Activated CD8-positive, alpha-beta T cell treated with anti-CD3 and anti-CD28 coated beads for 36 hours (primary cell): ENCODE measurements around the gene SEC61B. TPM values are rescaled to one million over a fixed set of nuclear protein-coding genes. Genes with fewer than 3 reads are reported as not detected.

Source experiments
- ATAC-seq: fragments of 200-7000 bp; cut with Tn5 transposase; one replicate; pipeline ENCODE4 v1.10.0; 2021; ENCODE audit warnings: mild to moderate bottlenecking, moderate library complexity
- CTCF ChIA-PET: fragments of 350-600 bp; sonication (Branson Sonifier 250); formaldehyde crosslinking; loops from one replicate; lab custom pipeline; 2021; ENCODE audit warnings: antibody characterized with exemption; lab: Charles Lee
- POLR2A ChIA-PET: fragments of 350-600 bp; sonication (Branson Sonifier 250); formaldehyde crosslinking; loops from one replicate; lab custom pipeline; 2021; ENCODE audit warnings: antibody characterized with exemption; lab: Charles Lee
- DNase-seq: peaks from one replicate; pipeline ENCODE4 v3.0.0-alpha.2; 2020
- H3K27ac Mint-ChIP-seq: one replicate; pipeline ENCODE4 v1.8.0; 2021; ENCODE audit warnings: mild to moderate bottlenecking, mixed read lengths
- H3K27me3 Mint-ChIP-seq: one replicate; pipeline ENCODE4 v1.8.0; 2021; ENCODE audit warnings: mixed read lengths
- H3K36me3 Mint-ChIP-seq: one replicate; pipeline ENCODE4 v1.8.0; 2021; ENCODE audit warnings: low read depth, mixed read lengths
- H3K4me1 Mint-ChIP-seq: one replicate; pipeline ENCODE4 v1.8.0; 2021; ENCODE audit warnings: low read depth, mixed read lengths
- H3K4me3 Mint-ChIP-seq: one replicate; pipeline ENCODE4 v1.8.0; 2021; ENCODE audit warnings: mild to moderate bottlenecking, moderate library complexity, mixed read lengths
- H3K9me3 Mint-ChIP-seq: one replicate; pipeline ENCODE4 v1.8.0; 2021; ENCODE audit warnings: mixed read lengths
- intact Hi-C: fragments of 100-400 bp; cut with micrococcal nuclease; formaldehyde crosslinking; loops from one replicate; pipeline ENCODE4 v1.10.0; 2022
- total RNA-seq, 2 experiments: library from RNA; stranded (reverse); gene quantifications; one replicate each; pipeline ENCODE4 v1.2.3, GENCODE V29; 2021
- TF ChIP-seq, protein P1 (sequence below): fragments of 200-600 bp; IDR thresholded peaks from one replicate; pipeline ENCODE4 v1.8.0; 2022; ENCODE audit warnings: antibody characterized with exemption, mild to moderate bottlenecking

The SEC61B gene
- total RNA-seq, 2 experiments from 2014 or later = 140 to 149 TPM

- Mint-ChIP-seq H3K36me3 (peaks cover 21% of the 10 kb centered on the region), H3K4me1 (peaks cover 22% of the 10 kb centered on the region)
Measured at GRCh38 chr9:99241106-99241505, 19.0 kb downstream of the SEC61B start.

GRCh38 chr9:99244344-99245260 lies 22.5 kb downstream of the SEC61B start:
- TF ChIP-seq, protein P1, sequence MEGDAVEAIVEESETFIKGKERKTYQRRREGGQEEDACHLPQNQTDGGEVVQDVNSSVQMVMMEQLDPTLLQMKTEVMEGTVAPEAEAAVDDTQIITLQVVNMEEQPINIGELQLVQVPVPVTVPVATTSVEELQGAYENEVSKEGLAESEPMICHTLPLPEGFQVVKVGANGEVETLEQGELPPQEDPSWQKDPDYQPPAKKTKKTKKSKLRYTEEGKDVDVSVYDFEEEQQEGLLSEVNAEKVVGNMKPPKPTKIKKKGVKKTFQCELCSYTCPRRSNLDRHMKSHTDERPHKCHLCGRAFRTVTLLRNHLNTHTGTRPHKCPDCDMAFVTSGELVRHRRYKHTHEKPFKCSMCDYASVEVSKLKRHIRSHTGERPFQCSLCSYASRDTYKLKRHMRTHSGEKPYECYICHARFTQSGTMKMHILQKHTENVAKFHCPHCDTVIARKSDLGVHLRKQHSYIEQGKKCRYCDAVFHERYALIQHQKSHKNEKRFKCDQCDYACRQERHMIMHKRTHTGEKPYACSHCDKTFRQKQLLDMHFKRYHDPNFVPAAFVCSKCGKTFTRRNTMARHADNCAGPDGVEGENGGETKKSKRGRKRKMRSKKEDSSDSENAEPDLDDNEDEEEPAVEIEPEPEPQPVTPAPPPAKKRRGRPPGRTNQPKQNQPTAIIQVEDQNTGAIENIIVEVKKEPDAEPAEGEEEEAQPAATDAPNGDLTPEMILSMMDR = no peak
- ATAC-seq (peak; percentile 42), DNase-seq (no peak)
- H3K27ac Mint-ChIP-seq = peak overlapping the region; percentile 40
- peaks cover 2% of the 10 kb centered on the region for H3K9me3 Mint-ChIP-seq
- H3K27me3 Mint-ChIP-seq = no peaks in the 10 kb centered on the region
- ChIA-PET POLR2A (interaction anchor here (1.0 to 1.3 kb wide), 2 partner anchors 12 to 13 kb away, joined by 3 read pairs; no protein-coding TSS in a partner anchor), CTCF (interaction anchor here (0.6 to 2.1 kb wide), 4 partner anchors 10 to 403 kb away, joined by 3 to 7 read pairs (median 4); no protein-coding TSS in a partner anchor)
- no peak overlapping the region for H3K4me3 Mint-ChIP-seq
- peaks cover 16% of the 10 kb centered on the region for H3K4me1 Mint-ChIP-seq
- peaks cover 8% of the 10 kb centered on the region for H3K36me3 Mint-ChIP-seq
- intact Hi-C loops = no loop called here

More at GRCh38 chr9:99241106-99241505, 19.0 kb downstream of the SEC61B start:
- Mint-ChIP-seq H3K4me3 (no peak overlapping the region), H3K27ac (no peak overlapping the region), H3K27me3 (no peaks in the 10 kb centered on the region), H3K9me3 (no peaks in the 10 kb centered on the region)
- POLR2A ChIA-PET = no interaction called here
- no peak for ATAC-seq
- CTCF ChIA-PET = interaction anchor here (4.0 kb wide), 1 partner anchor 10 kb away, joined by 27 read pairs; no protein-coding TSS in a partner anchor
- TF ChIP-seq, protein P1 = no peak
- intact Hi-C loops = no loop called here
- no peak for DNase-seq

DNA sequence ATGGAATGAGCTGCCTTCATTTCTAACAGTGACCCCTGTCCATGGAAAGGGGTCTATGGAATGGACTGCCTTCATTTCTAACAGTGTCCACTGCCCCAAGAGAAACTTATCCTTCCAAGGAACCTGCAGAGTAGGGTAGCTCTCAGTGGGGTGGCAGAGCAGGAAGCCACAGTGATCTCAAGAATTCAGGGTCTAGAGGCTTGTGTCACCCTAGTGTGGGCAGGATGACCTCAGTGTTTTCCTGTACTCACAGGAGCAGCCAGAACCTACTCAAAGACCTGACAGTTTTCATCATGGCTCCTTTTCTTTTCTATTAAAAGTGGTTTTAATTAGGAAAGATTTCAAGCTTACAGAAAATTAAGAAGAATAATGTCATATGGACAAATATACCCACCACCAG lies 27.5 kb downstream of the SEC61B start:
- DNase-seq (peak; percentile 78), ATAC-seq (peak; percentile 53)
- ChIA-PET POLR2A (interaction anchor here (1.3 kb wide), 1 partner anchor 27 kb away, joined by 3 read pairs; no protein-coding TSS in a partner anchor), CTCF (interaction anchor here (2.4 to 2.5 kb wide), 2 partner anchors 17 to 65 kb away, joined by 7 to 13 read pairs; no protein-coding TSS in a partner anchor)
- Mint-ChIP-seq H3K9me3 (peaks cover 2% of the 10 kb centered on the region), H3K4me3 (peak overlapping the region; percentile 33), H3K27me3 (no peaks in the 10 kb centered on the region), H3K4me1 (peaks cover 40% of the 10 kb centered on the region), H3K27ac (peak overlapping the region; percentile 58), H3K36me3 (no peaks in the 10 kb centered on the region)
- TF ChIP-seq, protein P1 = no peak
- intact Hi-C loops = loop anchor here (5.0 kb wide), 1 partner anchor 573 kb away; the partner anchor contains the start of gene NR4A3

GRCh38 chr9:99251157-99251556 lies 29.1 kb downstream of the SEC61B start:
- peaks cover 2% of the 10 kb centered on the region for H3K9me3 Mint-ChIP-seq
- H3K36me3 Mint-ChIP-seq = no peaks in the 10 kb centered on the region
- no peak for DNase-seq
- H3K27me3 Mint-ChIP-seq = peaks cover 5% of the 10 kb centered on the region
- intact Hi-C loops = loop anchor here (5.0 kb wide), 1 partner anchor 571 kb away; the partner anchor contains the start of gene NR4A3
- CTCF ChIA-PET = interaction anchor here (2.4 kb wide), 1 partner anchor 67 kb away, joined by 7 read pairs; no protein-coding TSS in a partner anchor
- H3K4me3 Mint-ChIP-seq = no peak overlapping the region
- no peak for ATAC-seq
- POLR2A ChIA-PET = no interaction called here
- no peak overlapping the region for H3K27ac Mint-ChIP-seq
- peaks cover 42% of the 10 kb centered on the region for H3K4me1 Mint-ChIP-seq
- TF ChIP-seq, protein P1 = no peak
